GM19328 (cell line): ENCODE results near the gene TMEM245.

Experiments
- ATAC-seq: cut with Tn5 transposase; IDR thresholded peaks from one replicate; pipeline ENCODE4 v1.9.1; 2021; ENCODE audit warnings: mild to moderate bottlenecking, moderate library complexity; ENCODE audit not compliant: unreplicated experiment

TMEM245 gene

GRCh38 chr9:109107402-109108240 lies 12.1 kb downstream of the TMEM245 start:
- ATAC-seq, result no peak

DNA sequence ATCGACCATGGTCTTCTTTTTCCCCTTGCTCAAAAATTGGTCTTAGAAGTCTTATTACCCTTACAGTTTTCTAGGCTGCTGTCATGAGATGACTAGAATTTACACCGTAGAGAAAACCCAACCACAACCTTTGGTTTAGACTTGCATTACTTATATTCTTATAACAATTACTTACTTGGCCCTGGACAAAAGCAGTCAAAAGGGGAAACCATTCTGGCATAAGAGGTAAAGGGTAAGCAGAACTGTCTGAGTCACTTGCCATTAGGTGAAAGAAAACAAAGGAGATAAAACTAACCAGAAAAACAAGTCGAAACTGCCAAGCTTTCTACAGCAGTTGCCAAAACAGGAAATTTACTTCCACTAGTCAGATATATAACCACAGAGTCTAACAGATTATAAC lies 17.9 kb downstream of the TMEM245 start:
- ATAC-seq, result peak; percentile 64

GRCh38 chr9:109101202-109101595 lies 18.5 kb downstream of the TMEM245 start:
- no peak for ATAC-seq

DNA sequence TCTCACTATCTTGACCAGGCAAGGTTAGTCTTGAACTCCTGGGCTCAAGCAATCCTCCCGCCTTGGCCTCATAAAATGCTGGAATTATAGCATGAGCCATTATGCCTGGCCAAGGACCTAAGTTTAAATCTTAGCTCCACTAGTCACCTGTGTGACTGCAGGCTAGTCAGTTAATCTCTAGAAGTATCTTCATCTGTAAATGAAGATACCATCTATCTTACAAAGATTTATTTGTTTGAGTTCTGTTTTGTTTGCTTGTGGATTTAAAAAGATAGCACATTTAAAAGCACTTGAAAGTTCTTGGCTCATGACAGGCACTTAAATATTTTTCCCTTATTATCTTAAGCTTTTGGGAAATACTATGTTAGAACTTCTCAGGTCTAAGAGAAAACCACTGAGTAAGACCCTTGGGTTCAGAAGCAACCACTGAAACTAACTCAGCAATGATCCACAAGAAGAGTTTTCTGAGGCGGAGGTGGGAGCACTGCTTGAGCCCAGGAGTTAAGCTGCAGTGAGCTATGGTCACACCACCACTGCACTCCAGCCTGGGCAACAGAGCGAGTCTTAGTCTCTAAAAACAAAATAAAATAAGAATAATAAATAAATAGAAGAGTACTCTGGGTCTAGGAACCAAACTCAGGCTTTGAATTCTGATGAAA lies 19.1 kb downstream of the TMEM245 start:
- ATAC-seq, result no peak

- no peak for ATAC-seq
Observed at GRCh38 chr9:109098960-109099308, 20.8 kb downstream of the TMEM245 start.

DNA sequence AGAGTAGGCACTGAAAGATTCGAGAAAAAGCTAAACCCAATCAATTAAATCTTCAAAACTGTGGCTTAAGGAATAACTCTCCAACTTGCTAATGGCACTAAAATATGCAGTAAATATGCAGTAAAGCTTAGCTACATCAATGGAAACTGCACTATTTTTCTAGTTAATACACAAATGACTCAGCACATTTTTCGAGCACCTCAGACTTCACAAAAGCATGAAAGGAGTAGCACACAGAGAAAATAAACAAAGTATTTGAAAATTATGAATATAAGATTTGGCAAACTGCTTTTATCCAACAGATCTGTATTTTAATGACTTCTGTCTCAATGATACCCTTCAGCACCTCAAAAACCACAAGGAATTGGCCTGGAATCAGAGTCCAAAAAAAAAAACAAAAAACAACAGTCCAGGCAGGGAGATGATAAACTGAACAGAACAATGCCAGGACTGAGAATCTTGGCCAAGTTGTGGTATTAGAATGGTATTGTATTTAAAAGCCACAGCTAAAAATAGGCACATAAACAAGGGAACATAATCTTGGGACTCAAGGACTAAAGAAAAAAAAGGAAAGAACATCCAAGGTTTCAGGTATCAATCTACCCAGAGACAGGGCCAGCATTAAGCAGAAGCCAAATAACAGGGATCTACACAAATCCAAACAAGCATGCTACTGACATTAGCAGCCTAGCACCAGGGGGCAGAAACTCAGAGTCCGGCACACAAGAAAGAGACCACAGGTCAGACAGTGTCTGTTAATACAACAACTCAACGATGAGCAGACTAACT lies 21.4 kb downstream of the TMEM245 start:
- no peak for ATAC-seq

DNA sequence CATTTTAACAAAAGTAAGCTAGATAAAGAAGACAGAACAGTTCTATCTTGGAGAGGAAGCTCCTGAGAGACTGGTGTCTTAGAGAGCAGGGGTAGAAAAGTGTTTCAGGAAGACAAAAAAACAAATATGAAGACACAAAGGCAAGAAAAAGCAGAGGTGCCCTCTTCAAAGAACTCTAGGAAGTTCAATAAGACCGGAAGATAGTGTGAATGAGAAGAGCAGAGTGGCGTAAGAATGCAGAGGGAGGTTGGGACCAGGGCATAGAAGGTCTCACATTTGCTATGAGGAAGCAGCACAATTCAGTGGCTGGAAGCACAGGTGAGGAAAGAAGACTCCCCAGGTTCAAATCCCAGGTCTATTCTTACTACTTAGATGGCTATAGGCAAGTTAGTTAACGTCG lies 22.6 kb downstream of the TMEM245 start:
- no peak for ATAC-seq

DNA sequence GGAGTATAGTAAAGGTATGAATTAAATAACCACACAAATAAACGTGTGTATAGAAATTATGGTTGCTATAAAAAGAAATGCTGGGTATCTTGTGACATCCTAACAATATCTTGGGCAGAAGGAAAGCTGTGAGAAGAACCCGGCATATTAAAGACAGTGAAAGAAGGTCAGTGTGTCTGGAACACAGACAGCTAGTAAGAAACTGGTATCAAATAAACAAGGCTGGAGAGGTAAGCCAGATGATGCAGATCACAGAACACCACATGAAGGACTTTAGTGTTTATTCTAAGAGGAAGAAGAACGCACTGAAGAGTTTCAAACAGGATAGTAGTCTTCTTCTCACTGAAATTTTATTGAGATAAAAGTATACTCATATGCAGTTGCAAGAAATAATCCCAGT lies 24.4 kb downstream of the TMEM245 start:
- no peak for ATAC-seq

DNA sequence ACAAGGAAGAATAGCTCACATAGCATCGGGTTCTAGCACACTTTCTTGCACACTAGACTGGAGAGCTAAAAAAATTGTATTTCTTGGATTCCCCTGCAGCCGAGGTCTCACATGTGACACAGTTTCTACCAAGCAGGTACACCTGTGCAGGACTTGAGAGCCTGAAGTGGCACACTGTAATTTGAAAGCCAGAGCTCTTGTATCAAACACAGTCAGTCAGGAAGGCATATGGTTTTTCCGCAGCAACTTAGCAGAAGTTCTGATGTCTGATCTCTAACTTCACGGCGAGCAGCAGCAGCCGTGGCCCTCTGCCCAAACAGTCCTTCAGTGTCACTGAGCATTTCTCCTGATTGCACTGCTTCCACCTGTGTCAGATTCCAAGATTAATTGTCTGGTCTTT lies 25.5 kb downstream of the TMEM245 start:
- no peak for ATAC-seq

- no peak for ATAC-seq
Observed at GRCh38 chr9:109092587-109092986, 27.2 kb downstream of the TMEM245 start.

GRCh38 chr9:109092051-109092580 lies 27.6 kb downstream of the TMEM245 start:
- no peak for ATAC-seq

GRCh38 chr9:109088221-109088620 lies 31.5 kb downstream of the TMEM245 start:
- no peak for ATAC-seq

DNA sequence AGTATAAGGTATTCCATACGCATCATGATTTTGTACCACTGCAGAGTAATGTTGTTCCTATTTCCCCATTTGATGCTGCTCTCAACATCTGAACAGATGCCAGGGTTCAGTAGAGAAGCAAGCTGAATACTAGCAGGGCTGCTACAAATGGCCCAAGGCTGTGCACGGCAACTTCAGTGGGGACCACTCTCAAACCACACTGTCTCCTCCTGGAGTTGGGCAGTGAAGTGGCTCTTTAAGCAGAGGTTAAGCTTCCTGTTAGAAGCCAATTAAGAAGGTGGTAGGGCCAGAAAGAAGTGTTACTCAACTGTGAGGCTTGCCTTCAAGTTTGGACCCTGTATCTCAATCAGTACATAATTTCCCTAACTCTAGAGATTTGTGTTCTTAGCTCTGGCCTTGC lies 32.0 kb downstream of the TMEM245 start:
- no peak for ATAC-seq

DNA sequence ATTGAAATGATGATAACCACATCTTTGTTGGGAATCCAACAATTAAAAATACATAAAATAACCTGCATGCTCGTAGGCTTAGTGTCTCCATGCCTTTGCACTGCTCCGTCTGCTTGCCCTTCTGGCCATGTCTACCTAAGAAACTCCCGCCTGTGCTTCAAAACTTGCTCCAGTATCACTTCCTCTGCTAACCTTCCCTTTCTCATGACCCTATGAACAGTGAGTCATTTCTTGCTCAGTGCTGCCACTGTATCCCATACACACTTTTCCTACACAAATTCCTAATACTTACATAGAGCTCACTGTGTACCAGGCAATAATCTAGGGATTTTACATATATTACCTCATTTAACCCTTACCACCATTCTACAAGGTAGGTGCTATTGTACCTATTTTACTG lies 33.5 kb downstream of the TMEM245 start:
- ATAC-seq, result no peak

DNA sequence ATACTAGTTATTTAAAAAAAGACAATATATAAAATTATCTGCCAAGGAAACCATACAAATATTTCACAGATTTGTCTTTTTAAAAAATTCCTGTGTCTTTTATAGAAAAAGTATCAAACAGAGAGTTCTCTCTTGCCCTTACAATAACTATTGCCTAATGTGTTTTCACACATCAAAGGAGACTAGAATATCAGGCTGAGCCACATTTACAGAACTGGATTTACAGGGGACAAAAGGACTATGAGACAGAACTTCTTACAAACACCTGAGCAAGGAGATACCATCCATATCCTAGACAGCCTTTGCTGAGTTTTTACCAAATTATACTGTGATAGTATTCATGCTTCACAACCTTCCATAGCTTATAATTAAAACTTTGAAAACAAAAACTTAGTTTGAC lies 34.2 kb downstream of the TMEM245 start:
- ATAC-seq, result no peak

- no peak for ATAC-seq
Observed at GRCh38 chr9:109083813-109084405, 35.8 kb downstream of the TMEM245 start.

- ATAC-seq, result no peak
Observed at GRCh38 chr9:109083141-109083540, 36.6 kb downstream of the TMEM245 start.

- ATAC-seq, result no peak
Observed at GRCh38 chr9:109082091-109082620, 37.6 kb downstream of the TMEM245 start.

GRCh38 chr9:109074236-109074889 lies 45.4 kb downstream of the TMEM245 start:
- no peak for ATAC-seq

GRCh38 chr9:109072821-109073435 lies 46.8 kb downstream of the TMEM245 start:
- no peak for ATAC-seq
